ENCODE results near the gene PML. TPM values are rescaled to one million over a fixed set of nuclear protein-coding genes. Genes with fewer than 3 reads are reported as not detected.
"Not testable (repeated sequence)": the region's sequence is repeated elsewhere in the genome, so short reads cannot be mapped to it uniquely, and the experiment has no call there.

The PML gene
- polyA plus RNA-seq, 3 donors from 2014 or later: 8.0 to 47.7 (median 16.2) TPM

GRCh38 chr15:74062236-74062635 is 67.7 kb downstream of the PML start:
- H3K36me3 Mint-ChIP-seq: peaks cover 3 to 12% (median 4%) of the 10 kb centered on the region in 3 donors
- no peak for DNase-seq
- no peaks in the 10 kb centered on the region for H3K9me3 Mint-ChIP-seq
- H3K4me1 Mint-ChIP-seq: no peaks in the 10 kb centered on the region
- H3K4me3 Mint-ChIP-seq: no peak overlapping the region
- H3K27me3 Mint-ChIP-seq (ENCODE audit: low read depth in 3 of 3): no peaks in the 10 kb centered on the region
- no peak overlapping the region for H3K27ac Mint-ChIP-seq

GRCh38 chr15:74062671-74063070 is 68.2 kb downstream of the PML start:
- Mint-ChIP-seq H3K4me3 (no peak overlapping the region), H3K27ac (peak overlapping the region in 1 of 6 donors; percentile 15), H3K27me3 (ENCODE audit: low read depth in 3 of 3) (no peaks in the 10 kb centered on the region), H3K36me3 (peaks cover 3 to 12% (median 4%) of the 10 kb centered on the region in 3 donors), H3K4me1 (no peaks in the 10 kb centered on the region), H3K9me3 (no peaks in the 10 kb centered on the region)
- DNase-seq: no peak

DNA sequence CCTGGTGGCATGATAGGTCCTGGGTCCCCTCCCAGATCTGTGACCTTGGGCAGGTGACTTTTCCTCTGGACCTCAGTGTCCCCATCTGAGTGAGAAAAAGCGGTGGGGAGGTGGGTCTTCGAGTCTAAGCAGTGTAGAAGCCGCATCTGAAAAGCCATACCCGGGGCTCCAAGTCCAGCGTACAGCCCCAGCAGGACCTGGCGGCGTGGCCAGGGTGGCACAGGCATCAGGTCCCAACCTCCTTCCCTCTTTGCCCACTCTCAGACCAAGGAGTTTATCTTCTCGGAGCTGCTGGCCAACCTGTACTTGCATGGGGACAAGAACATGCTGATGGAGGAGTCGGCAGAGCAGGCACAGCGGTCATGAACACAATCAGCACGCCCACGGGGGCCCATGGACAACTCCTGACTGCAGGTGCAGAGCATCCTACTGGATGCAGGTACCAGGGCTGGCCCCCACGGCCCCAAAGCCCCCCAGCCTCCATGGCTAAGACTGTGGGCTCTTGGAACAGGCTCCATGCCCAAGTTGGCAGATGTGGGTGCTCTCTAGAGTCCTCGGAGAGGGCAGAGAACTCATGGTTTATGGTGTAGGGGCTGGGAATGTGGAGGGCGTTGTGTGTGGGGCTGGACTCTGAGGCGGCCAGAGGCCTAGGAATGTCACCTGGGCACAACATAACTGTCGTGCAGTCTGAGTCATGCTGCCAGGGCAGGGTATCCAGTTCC is 69.1 kb downstream of the PML start:
- not testable (repeated sequence) for H3K9me3 Mint-ChIP-seq; H3K27me3 Mint-ChIP-seq (ENCODE audit: low read depth in 3 of 3); DNase-seq

GRCh38 chr15:74064183-74064582 is 69.7 kb downstream of the PML start:
- not testable (repeated sequence) for DNase-seq; H3K9me3 Mint-ChIP-seq; H3K27ac Mint-ChIP-seq; H3K27me3 Mint-ChIP-seq (ENCODE audit: low read depth in 3 of 3); H3K36me3 Mint-ChIP-seq; H3K4me3 Mint-ChIP-seq; H3K4me1 Mint-ChIP-seq

More for the DNA sequence above, 69.1 kb downstream of the PML start:
- not testable (repeated sequence) for H3K36me3 Mint-ChIP-seq, H3K4me1 Mint-ChIP-seq, H3K27ac Mint-ChIP-seq, H3K4me3 Mint-ChIP-seq

DNA sequence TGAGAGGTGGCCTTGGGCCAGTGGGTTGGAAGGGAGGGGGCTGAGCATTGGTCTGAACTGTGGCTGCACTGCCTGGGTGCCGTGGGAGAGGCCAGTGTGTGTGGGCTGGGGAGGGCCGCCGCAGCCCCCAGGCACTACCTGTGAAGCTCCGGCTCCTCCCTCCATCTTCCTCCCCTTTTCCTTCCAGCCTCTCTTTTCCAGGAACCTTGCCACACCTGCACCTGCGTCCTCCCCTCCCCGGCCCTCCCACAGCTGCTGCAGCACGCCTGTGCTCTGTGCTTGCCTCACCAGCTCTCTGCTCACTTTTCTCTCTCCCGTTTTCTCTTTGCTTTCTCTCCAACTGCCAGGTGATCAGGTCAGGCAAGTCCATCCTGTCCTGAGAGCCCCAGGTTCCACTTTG is 70.3 kb downstream of the PML start:
- DNase-seq; H3K27ac Mint-ChIP-seq; H3K9me3 Mint-ChIP-seq; H3K4me1 Mint-ChIP-seq; H3K4me3 Mint-ChIP-seq; H3K27me3 Mint-ChIP-seq (ENCODE audit: low read depth in 3 of 3); H3K36me3 Mint-ChIP-seq: not testable (repeated sequence)

DNA sequence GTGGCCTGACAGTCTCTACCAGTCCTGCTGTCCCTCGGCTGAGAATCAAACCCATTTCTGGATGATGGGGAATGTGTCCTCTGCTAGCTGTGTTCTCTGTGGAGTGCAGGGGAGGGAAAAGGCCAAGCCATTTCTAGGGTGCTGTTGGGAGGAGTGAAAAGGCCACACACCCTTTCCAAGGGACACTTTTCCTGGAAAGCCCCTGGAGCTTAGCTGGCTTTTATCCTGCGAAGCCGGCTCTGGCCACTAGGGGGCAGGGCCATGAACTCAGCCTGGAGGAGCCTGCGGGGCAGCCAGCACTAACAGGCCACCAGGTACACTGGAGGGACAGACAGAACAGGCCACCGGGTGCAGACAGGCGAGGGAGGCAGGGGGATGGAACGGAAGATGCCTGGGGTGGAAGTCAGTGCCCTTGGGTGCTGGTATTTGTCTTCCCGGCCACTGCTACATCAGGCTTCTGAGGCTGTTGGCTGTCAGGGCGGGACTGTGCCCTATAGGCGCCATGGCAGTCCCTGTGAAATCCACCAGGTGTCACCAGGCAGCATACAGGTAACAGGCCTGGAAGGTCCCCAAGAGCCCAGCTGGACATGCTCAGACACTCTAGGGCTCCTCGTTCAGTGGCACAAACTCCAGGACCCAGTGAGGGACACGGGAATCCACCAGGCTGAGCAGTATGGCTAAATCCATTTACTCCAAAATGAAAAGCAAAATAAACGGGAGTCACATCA is 71.3 kb downstream of the PML start:
- not testable (repeated sequence) for H3K4me3 Mint-ChIP-seq; H3K9me3 Mint-ChIP-seq; H3K27me3 Mint-ChIP-seq (ENCODE audit: low read depth in 3 of 3); H3K36me3 Mint-ChIP-seq; H3K27ac Mint-ChIP-seq; H3K4me1 Mint-ChIP-seq
- peak; percentile 42 to 61 (median 45) for DNase-seq

DNA sequence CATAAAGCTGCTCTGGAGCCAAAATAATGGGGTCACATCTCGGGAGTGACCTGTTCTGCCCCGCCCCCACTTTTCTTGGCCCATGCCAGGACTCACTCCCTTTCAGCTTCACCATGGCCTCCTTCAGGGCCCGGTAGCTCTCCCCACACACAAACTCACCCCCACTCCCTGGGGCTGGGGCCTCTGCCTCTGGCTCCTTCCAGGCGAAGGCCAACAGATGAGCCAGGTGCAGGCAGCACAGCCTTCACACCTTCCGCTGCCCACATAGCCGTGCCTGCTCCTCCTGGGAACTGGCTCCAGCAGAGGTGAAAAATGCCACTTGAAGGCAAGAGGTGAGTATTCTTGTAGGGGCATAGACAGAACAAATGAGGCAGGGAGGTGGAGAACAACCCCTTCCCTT is 77.1 kb downstream of the PML start:
- not testable (repeated sequence) for H3K9me3 Mint-ChIP-seq; H3K27me3 Mint-ChIP-seq (ENCODE audit: low read depth in 3 of 3); DNase-seq; H3K27ac Mint-ChIP-seq; H3K4me1 Mint-ChIP-seq; H3K36me3 Mint-ChIP-seq; H3K4me3 Mint-ChIP-seq

DNA sequence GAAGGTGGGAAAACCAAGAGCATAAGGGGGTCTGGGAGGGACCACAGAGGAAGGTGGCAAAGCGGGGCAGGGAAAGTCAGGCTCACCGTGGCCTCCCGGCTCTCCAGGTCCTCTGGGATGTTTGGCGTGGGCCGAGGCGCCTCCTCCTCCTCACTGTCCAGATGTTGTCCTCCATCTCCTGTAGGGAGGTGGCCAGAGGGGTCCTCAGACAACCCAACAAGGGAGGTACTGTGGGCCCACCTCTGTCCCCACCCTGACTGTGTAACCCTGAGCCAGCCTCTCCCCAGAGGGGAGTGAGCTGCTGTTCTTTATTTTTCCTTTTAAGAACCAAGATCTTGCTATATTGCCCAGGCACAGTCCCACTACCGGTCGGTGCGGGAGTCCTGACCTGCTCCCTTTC is 77.6 kb downstream of the PML start:
- not testable (repeated sequence) for H3K4me1 Mint-ChIP-seq; H3K36me3 Mint-ChIP-seq; H3K4me3 Mint-ChIP-seq; DNase-seq; H3K27ac Mint-ChIP-seq; H3K27me3 Mint-ChIP-seq (ENCODE audit: low read depth in 3 of 3); H3K9me3 Mint-ChIP-seq

GRCh38 chr15:74072614-74073337 is 78.3 kb downstream of the PML start:
- not testable (repeated sequence) for H3K36me3 Mint-ChIP-seq; H3K27me3 Mint-ChIP-seq (ENCODE audit: low read depth in 3 of 3); H3K4me3 Mint-ChIP-seq; H3K4me1 Mint-ChIP-seq; H3K9me3 Mint-ChIP-seq; H3K27ac Mint-ChIP-seq
- DNase-seq: peak in 1 of 3 donors; percentile 7

GRCh38 chr15:74075781-74076180 is 81.3 kb downstream of the PML start:
- DNase-seq; H3K4me1 Mint-ChIP-seq; H3K27ac Mint-ChIP-seq; H3K27me3 Mint-ChIP-seq (ENCODE audit: low read depth in 3 of 3); H3K9me3 Mint-ChIP-seq; H3K36me3 Mint-ChIP-seq; H3K4me3 Mint-ChIP-seq: not testable (repeated sequence)

DNA sequence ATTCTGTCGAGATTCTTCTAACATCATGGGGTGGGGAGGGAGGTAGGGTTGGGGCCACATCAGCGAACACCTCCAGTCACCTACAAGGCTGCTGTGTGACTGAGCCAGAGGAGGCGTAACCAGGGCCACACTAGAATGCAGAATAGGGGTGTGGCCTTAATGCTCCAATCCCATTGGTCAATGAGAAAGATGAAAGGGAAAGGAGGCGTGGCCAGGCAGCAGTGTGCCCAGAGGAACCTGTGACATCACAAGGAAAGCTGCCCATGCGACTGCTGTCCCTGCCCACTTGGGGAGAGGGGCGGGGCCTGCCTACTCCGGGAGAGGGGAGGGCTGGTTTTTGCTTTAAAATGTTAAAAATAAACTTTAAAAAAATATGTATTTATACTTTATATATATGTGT is 87.9 kb downstream of the PML start, which contains the start of gene GOLGA6A:
Gene GOLGA6A, minus strand, starts transcription at position 101 of the 400 bp plus-strand sequence. Its CDS starts 41 bp downstream, at position 60.
- not testable (repeated sequence) for H3K36me3 Mint-ChIP-seq, H3K27ac Mint-ChIP-seq

GRCh38 chr15:74094567-74094966 is 100.1 kb downstream of the PML start:
- not testable (repeated sequence) for H3K27ac Mint-ChIP-seq; H3K36me3 Mint-ChIP-seq; H3K4me1 Mint-ChIP-seq; DNase-seq; H3K9me3 Mint-ChIP-seq; H3K27me3 Mint-ChIP-seq (ENCODE audit: low read depth in 3 of 3); H3K4me3 Mint-ChIP-seq

More for the DNA sequence above, 87.9 kb downstream of the PML start, which contains the start of gene GOLGA6A:
- not testable (repeated sequence) for H3K4me3 Mint-ChIP-seq; H3K27me3 Mint-ChIP-seq (ENCODE audit: low read depth in 3 of 3); DNase-seq; H3K4me1 Mint-ChIP-seq; H3K9me3 Mint-ChIP-seq

DNA sequence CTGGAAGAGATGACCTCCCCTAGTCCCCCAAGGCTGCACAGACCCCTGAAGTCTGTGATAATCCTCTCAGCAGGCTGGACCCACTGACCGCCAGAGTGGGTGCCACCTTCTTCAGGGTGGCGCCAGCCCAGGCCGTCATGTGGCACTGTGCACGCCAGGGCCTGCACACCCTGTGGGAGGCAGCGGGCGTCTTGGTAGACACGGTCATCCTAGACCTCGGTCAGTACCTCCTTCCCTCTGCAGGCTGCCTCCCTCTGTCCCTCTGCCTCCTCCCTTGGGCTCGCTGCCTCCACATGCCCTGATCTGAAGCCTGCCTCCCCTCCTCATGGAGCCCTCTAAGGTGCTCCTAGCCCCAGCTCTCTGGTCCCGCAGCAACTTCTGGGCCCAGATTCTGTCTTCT is 101.1 kb downstream of the PML start:
- not testable (repeated sequence) for DNase-seq; H3K27ac Mint-ChIP-seq; H3K4me3 Mint-ChIP-seq; H3K4me1 Mint-ChIP-seq; H3K9me3 Mint-ChIP-seq; H3K36me3 Mint-ChIP-seq; H3K27me3 Mint-ChIP-seq (ENCODE audit: low read depth in 3 of 3)

DNA sequence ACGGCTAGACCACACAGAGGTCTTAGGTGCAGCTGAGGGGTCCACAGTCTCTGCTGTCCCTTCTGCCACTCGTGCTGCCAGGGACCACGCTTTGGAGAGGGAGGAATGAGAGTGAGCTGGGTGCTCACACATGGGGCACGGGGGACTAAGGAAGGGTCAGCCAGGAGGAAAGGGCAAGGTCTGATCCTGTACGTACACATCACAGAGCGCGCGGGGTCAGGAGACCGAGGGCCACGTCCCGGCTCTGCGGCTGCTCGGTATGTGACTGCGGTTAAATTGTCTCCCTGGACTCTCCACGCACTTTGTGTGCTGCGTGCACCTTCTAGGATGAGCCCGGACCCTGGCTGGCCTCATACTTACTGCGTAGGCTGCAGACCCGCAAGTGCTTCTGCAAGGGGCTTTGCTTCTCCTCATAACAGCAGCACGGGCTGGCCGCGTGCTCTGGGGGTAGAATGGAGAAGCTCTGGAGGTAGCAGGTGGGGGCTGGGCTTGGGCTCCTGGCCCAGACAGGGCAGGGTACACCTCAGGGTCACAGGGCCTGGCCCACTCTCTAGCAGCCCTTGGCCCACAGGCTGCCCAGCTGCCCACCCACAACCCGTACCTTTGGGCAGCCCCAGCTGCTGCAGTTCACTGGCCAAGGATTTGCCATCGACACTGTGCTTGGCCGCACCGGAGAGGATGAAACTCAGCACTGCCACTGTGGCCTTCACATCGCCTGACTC is 102.4 kb downstream of the PML start:
- H3K36me3 Mint-ChIP-seq; H3K27me3 Mint-ChIP-seq (ENCODE audit: low read depth in 3 of 3): not testable (repeated sequence)

More for the DNA sequence above, 102.4 kb downstream of the PML start:
- not testable (repeated sequence) for H3K4me1 Mint-ChIP-seq, H3K9me3 Mint-ChIP-seq, H3K4me3 Mint-ChIP-seq, H3K27ac Mint-ChIP-seq, DNase-seq

All from immature natural killer cell (primary cell).